HG03457 (cell line): ENCODE data around the gene NCL.
"Not testable (repeated sequence)": the region's sequence is repeated elsewhere in the genome, so short reads cannot be mapped to it uniquely, and the experiment has no call there.

ENCODE experiments used
- ATAC-seq: cut with Tn5 transposase; IDR thresholded peaks from one replicate; pipeline ENCODE4 v1.9.1; 2021; ENCODE audit warnings: moderate number of reproducible peaks; ENCODE audit not compliant: unreplicated experiment

The NCL gene

DNA sequence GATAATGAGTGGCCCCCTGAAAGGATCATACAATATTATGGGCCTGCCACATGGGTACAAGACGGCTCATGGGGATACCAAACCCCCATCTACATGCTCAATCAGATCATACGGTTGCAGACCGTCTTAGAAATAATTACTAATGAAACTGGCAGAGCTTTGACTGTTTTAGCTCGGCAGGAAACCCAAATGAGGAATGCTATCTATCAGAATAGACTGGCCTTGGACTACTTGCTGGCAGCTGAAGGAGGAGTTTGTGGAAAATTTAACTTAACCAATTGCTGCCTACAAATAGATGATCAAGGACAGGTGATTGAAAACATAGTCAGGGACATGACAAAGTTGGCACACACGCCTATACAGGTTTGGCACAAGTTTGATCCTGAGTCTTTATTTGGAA is 56.6 kb downstream of the NCL start:
- ATAC-seq: not testable (repeated sequence)

DNA sequence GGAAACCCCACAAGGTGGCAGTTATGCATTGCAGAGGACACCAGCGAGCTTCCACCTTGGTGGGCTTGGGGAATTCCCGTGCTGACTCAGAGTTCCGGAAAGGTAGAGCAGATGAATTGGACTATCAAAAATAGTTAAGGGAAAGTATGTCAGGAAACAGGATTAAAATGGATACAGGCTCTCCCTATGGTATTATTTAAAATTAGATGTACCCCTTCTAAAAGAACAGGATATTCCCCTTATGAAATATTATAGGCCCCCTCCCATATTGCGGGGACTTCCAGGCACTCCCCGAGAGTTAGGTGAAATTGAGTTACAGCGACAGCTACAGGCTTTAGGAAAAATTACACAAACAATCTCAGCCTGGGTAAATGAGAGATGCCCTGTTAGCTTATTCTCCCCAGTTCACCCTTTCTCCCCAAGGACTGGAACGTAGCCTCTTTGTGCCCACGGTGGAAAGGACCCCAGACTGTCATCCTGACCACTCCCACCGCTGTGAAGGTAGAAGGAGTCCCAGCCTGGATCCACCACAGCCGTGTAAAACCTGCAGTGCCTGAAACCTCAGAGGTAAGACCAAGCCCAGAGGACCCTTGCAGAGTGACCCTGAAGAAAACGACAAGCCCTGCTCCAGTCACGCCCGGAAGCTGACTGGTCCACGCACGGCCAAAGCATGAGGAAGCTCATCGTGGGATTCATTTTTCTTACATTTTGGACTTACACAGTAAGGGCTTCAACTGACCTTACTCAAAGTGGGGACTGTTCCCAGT is 58.5 kb downstream of the NCL start:
- ATAC-seq: not testable (repeated sequence)

DNA sequence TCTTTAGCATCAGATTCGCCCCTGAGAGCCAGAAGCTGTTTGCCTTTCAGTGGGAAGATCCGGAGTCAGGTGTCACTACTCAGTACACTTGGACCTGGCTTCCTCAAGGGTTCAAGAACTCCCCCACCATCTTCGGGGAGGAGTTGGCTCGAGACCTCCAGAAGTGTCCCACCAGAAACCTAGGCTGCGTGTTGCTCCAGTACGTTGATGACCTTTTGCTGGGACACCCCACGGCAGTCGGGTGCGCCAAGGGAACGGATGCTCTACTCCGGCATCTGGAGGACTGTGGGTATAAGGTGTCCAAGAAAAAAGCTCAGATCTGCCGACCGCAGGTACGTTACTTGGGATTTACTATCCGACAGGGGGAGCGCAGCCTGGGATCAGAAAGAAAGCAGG is 60.1 kb downstream of the NCL start:
- not testable (repeated sequence) for ATAC-seq
